ENCODE data around the gene AK6. TPM values are rescaled to one million over a fixed set of nuclear protein-coding genes. Genes with fewer than 3 reads are reported as not detected.

AK6 gene
- 56.3 and 56.6 TPM in 2 replicates for total RNA-seq (2014; rRNA removed; shearing (Covaris generic))
- 42.2 and 48.8 TPM in 2 replicates for polyA plus RNA-seq (2015; cell fraction: cytosol; rRNA removed)
- polyA plus RNA-seq (2015; cell fraction: nucleus; rRNA removed), result 28.9 and 31.7 TPM in 2 replicates

- DNase-seq (ENCODE audit: low read depth), result peak; percentile 93
Measured at GRCh38 chr5:69369340-69370121, at the start of gene AK6, which contains the start of the genes RAD17 and TAF9. AK6 (minus strand) TSS chr5:69369520; CDS start chr5:69369490, 30 bp downstream. RAD17 (plus strand) TSS chr5:69369818; CDS start chr5:69372209, 2,391 bp downstream. TAF9 (minus strand) TSS chr5:69369520; CDS start chr5:69365737, 3,783 bp downstream.

GRCh38 chr5:69418554-69418953 is 49.2 kb upstream of the AK6 start:
- no peak for DNase-seq (ENCODE audit: low read depth)

GRCh38 chr5:69416699-69417098 is 47.4 kb upstream of the AK6 start:
- DNase-seq (ENCODE audit: low read depth), result no peak

GRCh38 chr5:69416180-69416579 is 46.9 kb upstream of the AK6 start:
- DNase-seq (ENCODE audit: low read depth), result no peak

GRCh38 chr5:69415584-69415958 is 46.3 kb upstream of the AK6 start:
- no peak for DNase-seq (ENCODE audit: low read depth)

GRCh38 chr5:69414885-69415583 is 45.7 kb upstream of the AK6 start, which contains the start of gene MARVELD2:
MARVELD2 (plus strand) TSS chr5:69415116; CDS start chr5:69419386, 4,270 bp downstream.
- no peak for DNase-seq (ENCODE audit: low read depth)

- no peak for DNase-seq (ENCODE audit: low read depth)
Measured at GRCh38 chr5:69404659-69405330, 35.5 kb upstream of the AK6 start.

GRCh38 chr5:69378376-69378775 is 9.1 kb upstream of the AK6 start:
- no peak for DNase-seq (ENCODE audit: low read depth)

GRCh38 chr5:69374911-69375446 is 5.7 kb upstream of the AK6 start:
- DNase-seq (ENCODE audit: low read depth), result no peak

GRCh38 chr5:69372394-69372793 is 3.1 kb upstream of the AK6 start:
- DNase-seq (ENCODE audit: low read depth), result no peak

GRCh38 chr5:69370335-69370734 is 1.0 kb upstream of the AK6 start:
- peak; percentile 6 for DNase-seq (ENCODE audit: low read depth)

GRCh38 chr5:69368458-69369339 is 621 bp downstream of the AK6 start:
- DNase-seq (ENCODE audit: low read depth), result no peak

GRCh38 chr5:69367697-69368279 is 1.5 kb downstream of the AK6 start:
- no peak for DNase-seq (ENCODE audit: low read depth)

- no peak for DNase-seq (ENCODE audit: low read depth)
Measured at GRCh38 chr5:69364850-69365249, 4.5 kb downstream of the AK6 start.

- no peak for DNase-seq (ENCODE audit: low read depth)
Measured at GRCh38 chr5:69364414-69364813, 4.9 kb downstream of the AK6 start.

- no peak for DNase-seq (ENCODE audit: low read depth)
Measured at GRCh38 chr5:69360442-69360841, 8.9 kb downstream of the AK6 start.

- no peak for DNase-seq (ENCODE audit: low read depth)
Measured at GRCh38 chr5:69359699-69360098, 9.6 kb downstream of the AK6 start.

GRCh38 chr5:69350664-69351063 is 18.7 kb downstream of the AK6 start:
- no peak for DNase-seq (ENCODE audit: low read depth)

- DNase-seq (ENCODE audit: low read depth), result no peak
Measured at GRCh38 chr5:69343083-69343482, 26.2 kb downstream of the AK6 start.
